ENCODE data around the gene LSM12.
"Not testable (repeated sequence)": the region's sequence is repeated elsewhere in the genome, so short reads cannot be mapped to it uniquely, and the experiment has no call there.

Gene LSM12

DNA sequence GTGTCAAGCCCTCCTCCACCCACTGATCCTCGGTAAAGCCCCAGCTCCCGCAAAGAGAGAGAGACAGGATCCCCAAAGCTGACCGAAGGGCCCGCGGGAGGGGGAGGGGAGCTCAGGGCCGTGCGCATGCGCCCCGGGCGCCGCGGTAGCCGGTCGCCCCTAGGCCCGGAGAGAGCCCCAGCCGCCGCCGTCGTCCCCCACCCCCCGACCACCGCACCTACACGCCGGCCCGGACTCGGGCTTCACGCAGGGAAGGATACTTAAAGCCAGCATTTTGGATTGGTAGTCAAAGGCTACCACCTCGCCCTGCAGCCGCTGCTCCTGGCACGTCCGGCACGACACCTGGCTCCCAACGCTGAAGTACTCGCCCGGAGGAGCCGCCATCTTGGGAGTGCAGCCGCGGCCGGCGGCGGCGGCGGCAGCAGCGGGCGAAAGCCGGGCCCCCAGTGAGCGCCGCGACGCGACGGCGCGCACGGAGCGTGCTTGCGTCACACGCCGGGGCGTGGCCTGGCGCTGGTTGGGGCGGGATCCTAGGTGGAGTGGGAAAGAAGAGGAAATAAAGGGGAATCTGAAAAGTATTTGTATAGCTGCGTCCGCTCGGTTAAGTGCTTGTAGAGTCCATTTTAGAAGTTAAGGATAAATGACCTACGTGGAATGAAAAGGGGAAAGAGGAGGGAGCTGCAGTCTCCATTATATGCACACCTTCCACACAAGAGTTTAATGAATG lies at the start of gene LSM12:
Gene LSM12, minus strand, starts transcription at position 468 of the 727 bp plus-strand sequence. Its CDS starts 84 bp downstream, at position 384.
- peak in 57 of 58 donors; percentile 24 to 90 (median 74) for DNase-seq

- peak in 11 of 58 donors; percentile 8 to 43 (median 28) for DNase-seq
Measured at GRCh38 chr17:44115585-44116415, 49.3 kb upstream of the LSM12 start.

- peak in 27 of 58 donors; percentile 17 to 76 (median 31) for DNase-seq
Measured at GRCh38 chr17:44113868-44114840, 47.7 kb upstream of the LSM12 start.

DNA sequence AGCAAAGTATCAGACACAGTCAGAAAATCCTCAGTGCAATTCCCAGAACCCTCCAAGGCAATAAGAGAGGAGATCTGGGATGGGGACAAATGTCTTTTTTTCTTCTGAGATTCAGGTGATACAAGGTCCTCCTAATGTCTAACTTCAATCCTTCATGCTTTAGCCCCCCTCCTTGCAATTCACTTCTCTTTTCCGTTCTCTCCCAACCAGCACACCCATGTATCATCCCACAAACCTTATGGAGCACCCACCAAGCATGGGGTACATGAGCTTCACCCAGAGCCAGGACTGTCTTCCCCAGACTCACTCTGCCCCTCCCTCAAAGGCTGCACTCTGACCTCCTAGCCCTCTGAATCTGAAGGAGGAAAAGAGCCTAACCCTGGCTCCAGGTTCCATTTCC lies 46.9 kb upstream of the LSM12 start:
- no peak for DNase-seq

DNA sequence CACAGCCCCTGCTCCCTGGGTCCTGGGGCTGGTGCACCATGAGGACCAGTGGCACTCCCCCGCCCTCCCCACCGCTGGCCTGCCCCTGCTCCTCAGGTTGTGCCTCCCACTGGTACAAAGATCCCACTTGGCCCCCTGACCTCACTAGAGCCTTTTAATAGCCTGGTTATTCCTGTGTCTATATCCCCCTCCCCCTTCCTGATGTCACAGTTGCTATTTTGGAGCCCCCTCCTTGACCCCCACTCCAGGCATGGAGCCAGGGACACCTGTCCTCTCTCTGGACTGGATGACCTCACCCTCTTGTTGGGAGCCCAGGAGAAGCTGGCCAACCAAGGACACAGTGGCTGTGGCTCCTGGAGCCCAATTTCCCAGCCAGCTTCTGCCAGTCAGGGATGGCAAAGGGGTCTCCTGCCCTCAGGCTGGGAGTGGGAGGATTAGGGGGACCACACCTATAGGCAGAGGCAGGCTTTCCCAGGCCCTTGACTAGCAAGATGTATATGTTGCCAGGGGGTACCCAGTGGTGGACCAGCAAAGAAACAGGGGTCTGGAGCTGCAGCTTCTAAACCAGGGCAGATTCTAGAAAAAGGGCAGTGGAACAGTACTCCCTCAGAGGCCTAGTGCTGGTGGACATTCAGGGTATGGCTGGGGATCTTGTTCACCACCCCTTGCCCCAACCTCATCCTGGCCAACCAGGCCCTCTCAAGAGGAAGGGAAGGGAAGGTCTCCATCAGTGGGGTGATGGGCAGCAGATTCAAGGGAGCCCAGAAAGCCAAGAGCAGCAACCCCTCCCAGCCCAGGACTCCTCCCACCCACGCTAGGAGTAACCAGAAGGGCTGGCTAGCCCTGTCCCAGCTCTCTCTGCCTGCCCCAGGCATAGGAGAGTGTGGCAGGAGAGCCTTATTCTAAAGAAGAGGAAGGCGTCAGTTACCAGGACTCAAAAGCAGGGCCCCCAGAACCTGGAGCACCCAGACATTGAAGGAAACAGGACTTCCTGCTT lies 46.1 kb upstream of the LSM12 start:
- no peak for DNase-seq

DNA sequence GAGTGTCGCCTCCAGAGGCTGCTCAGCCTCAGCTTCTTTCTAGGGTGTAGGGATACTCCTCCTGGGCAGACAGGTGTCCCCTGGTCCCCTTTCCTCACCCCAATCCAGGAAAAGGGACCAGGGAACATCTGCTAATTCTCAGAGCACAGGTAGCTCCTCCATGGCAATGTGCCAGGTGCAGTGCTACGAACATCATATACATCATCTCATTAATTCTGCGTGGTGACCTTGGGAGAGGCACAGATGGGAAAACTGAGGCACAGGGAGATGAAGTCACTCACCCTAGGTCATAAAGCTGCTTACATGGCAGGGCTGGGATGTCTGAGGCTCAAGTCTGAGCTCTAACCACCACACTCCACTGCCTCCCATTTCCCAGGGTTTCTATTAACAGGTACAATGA lies 45.3 kb upstream of the LSM12 start:
- no peak for DNase-seq

DNA sequence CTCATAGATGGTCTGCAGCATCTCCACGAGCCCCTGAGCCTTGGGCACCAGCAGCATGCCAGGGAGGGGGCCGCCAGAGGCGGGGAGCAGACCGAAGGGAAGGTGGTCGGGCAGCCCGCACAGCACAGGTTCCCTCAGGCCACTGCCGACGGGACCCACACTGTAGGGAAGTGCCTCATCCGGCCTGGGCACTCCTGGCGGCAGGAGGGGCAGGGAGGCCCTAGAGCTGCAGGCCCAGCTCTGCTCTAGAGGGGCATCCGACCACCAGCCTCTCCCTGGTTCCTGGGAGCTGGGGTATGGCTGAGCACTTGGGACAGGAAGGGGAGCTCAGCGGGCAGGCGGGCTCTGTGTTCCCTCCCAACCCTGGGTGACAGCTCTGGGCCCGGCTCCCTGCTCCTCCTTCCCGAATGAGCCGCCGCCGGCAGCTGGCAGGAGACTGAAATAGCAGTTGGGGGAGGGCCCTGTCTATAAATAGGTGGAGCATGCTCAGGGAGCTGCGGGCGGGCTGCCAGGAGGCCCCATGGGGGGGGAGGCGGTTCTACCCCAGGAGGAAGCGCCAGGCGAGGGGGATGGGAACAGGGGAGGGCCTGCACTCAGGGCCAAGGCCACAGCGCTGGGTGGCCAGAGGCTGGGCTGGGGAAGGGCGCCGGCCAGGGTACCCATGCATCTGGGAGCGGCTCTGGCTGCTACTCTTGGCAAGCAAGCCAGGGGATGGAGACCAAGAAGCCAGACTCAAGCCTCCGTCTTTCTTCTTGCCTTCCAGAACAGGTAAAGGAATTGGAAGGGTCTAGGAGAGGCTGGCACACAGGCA lies 44.6 kb upstream of the LSM12 start:
- peak; percentile 64 to 99 (median 97) for DNase-seq

DNA sequence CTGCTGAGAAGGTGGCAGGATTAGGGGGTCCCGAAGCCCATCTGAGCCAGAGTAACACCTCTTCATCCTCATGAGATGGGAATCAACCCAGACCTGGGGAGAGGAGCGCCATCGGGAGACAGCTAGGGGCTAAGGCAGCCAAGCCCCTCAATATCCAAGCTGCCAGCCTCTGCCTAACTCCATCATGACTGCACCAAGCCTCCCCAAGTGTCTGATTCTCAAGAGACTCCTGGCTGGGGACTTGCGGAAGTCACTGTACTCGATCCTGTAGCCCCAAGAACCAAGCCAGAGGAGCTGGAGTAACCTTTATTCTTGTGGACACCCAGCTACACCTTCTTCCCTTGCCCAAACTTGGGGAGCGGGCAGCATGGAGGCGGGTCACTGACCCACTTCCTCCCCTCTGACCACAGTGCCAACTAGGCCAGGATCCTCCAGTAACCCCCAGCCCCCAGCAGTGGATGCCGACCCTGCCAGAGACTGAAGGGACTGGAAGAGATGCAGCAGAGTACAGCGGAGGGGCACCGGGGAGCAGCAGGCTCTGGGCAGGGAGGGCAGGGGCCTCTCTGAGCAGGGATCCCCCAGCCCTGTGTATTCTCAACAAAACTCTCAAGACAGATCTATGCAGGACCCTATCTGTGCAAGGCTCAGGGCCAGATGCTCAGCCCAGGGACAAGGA lies 43.7 kb upstream of the LSM12 start:
- DNase-seq: no peak

DNA sequence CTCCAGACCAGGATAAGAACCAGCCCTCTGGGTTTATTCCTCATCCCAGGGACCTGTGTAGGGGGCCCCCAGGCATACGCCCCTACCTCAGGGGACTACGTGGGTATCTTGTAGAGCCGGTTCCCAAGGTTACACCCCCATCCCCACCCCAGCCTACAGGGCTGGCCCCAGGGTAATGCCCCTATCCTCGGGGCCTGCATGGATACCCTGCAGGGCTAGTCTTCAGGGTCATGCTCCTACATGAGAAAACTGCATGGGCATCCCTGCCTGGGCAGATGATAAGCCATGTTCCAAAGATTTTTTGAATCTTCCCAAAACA lies 42.8 kb upstream of the LSM12 start:
- no peak for DNase-seq

GRCh38 chr17:44108440-44109311 lies 42.2 kb upstream of the LSM12 start:
- peak in 36 of 58 donors; percentile 15 to 79 (median 34) for DNase-seq

DNA sequence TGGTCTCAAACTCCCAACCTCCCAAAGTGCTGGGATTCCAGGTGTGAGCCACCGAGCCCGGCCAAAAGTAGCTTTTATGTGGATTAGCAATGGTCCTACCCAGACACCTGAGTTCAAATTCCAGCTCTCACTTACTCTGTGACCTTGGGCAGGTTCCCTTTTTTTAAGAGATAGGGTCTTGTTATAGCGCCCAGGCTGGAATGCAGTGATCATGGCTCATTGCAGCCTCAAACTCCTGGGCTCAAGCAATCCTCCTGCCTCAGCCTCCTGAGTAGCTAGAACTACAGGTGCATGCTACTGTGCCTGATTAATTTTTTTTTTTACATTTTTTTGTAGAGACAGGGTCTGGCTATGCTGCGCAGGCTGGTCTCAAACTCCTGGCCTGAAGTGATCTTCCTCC lies 40.3 kb upstream of the LSM12 start:
- DNase-seq: no peak

DNA sequence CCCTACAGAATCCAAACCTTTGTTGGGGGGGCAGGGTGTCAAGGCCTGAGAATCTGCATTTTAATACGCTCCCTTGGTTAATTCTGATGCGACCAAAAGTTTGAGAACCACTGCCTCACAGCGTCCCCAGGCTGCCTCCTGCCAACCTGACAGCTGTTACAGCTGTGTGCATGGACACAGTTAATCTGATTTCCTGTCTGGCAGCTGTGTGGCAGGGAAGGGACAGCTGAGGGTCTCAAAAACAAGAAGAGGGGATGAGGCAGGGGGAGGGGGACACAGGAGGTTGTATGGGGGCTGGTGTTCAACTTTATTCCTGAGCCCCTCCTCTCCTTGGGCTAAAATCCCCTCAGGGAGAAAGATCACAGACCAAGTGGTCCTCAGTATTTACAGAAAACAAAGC lies 39.5 kb upstream of the LSM12 start:
- no peak for DNase-seq

DNA sequence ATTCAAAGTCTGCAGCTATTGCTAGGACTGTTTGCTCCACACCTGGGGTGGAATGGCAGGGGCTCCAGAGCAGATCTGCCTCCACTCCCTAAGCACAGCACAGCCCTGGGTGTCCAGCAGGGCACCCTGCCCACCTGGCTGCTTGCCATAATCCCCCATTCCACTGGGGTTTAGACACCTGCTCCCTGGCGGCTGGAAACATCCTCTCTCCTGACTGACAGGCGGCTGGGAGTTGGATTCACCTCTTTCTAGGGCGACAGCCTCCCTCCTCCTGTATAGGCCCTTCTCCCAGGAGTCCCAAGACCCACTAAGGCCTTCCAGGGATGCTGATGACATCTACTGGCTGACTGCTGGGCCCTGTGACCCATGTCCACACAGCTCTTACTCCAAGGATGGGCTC lies 39.0 kb upstream of the LSM12 start:
- peak in 1 of 58 donors; percentile 13 for DNase-seq

GRCh38 chr17:44102849-44103622 lies 36.6 kb upstream of the LSM12 start:
- DNase-seq: no peak

- DNase-seq: not testable (repeated sequence)
Measured at GRCh38 chr17:44101858-44102257, 35.4 kb upstream of the LSM12 start.

DNA sequence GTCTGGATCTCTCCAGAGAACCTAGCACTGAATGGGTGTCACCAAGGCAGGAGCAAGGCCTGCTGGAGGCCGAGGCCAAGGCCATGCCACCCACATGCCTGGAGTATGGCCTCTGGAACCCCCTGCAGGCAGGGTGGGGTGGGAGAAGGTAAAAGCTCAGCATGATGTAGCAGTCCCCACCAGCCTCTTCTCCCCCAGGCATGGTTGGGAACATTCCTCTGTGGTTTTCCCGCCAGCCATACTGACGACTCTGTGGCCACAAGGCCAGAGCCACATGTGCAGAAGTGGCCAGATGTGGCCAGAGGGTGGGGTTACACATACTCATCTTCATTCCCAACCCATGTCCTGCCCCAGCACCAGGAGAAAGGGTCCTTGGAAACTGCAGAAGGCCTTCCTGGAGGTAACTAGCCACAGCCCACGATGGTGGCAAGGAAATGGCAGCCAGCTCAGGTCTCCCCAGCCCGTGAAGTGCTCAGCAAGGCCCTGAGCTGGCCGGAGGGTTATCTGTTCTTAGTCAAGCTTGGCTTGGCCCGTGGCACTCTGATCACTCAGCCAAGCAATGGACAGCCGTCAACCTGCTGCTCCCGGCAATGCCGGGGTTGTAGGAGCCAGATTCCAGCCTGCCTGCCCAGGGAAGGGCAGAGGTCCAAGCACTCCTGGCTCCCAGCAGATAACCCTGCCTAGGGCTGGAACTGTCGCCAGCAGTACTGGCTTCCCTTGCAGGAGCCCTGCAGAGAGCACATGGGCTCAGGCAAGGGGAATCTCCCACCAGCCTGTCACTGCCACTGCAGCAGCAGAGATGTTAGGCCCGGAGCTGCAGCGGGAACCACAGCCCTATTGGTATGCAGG lies 30.9 kb upstream of the LSM12 start:
- DNase-seq: peak in 24 of 58 donors; percentile 10 to 65 (median 42)
